ENCODE results near the gene ELOVL7. TPM values are rescaled to one million over a fixed set of nuclear protein-coding genes. Genes with fewer than 3 reads are reported as not detected.

The ELOVL7 gene
- polyA plus RNA-seq, 3 donors: 0.21 to 0.36 (median 0.33) TPM

DNA sequence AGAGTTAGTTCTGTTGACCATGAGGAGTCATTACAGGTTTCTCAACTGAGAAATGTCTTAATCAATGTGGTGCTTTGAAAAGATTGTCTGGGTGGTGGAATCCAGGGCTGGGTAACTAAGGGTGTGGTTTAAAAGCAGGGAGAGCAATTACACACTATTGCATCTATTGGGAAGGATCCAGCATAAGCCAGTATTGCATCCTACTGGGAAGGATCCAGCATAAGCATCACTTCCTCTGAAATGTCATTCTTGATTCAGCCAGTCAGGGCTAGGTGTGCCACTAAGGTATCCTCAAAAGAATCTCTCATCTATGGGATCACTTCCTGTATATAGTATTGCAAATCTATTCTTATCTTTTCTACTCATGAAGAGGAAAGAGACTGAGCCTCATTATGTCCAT lies 38.6 kb downstream of the ELOVL7 start:
- H3K9me3 ChIP-seq (replicated peaks in 1 of 2; ENCODE audit: control insufficient read depth in 1 of 2, insufficient read depth in 1 of 2, low read length in 2 of 2): no peaks in the 10 kb centered on the region
- H3K4me3 ChIP-seq (replicated peaks in 1 of 3; ENCODE audit: low read depth in 2 of 3, low read length in 3 of 3): no peak overlapping the region
- H3K27ac Mint-ChIP-seq: no peak overlapping the region
- no peaks in the 10 kb centered on the region for H3K4me1 Mint-ChIP-seq
- TF ChIP-seq, protein P1, sequence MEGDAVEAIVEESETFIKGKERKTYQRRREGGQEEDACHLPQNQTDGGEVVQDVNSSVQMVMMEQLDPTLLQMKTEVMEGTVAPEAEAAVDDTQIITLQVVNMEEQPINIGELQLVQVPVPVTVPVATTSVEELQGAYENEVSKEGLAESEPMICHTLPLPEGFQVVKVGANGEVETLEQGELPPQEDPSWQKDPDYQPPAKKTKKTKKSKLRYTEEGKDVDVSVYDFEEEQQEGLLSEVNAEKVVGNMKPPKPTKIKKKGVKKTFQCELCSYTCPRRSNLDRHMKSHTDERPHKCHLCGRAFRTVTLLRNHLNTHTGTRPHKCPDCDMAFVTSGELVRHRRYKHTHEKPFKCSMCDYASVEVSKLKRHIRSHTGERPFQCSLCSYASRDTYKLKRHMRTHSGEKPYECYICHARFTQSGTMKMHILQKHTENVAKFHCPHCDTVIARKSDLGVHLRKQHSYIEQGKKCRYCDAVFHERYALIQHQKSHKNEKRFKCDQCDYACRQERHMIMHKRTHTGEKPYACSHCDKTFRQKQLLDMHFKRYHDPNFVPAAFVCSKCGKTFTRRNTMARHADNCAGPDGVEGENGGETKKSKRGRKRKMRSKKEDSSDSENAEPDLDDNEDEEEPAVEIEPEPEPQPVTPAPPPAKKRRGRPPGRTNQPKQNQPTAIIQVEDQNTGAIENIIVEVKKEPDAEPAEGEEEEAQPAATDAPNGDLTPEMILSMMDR (IDR thresholded peaks at IDR 0.05): no peak
- no peak overlapping the region for H3K4me3 Mint-ChIP-seq
- H3K36me3 ChIP-seq (replicated peaks in 1 of 2; ENCODE audit: control insufficient read depth in 1 of 2, insufficient read depth in 2 of 2, low read length in 2 of 2): no peaks in the 10 kb centered on the region
- no peaks in the 10 kb centered on the region for H3K79me2 ChIP-seq (ENCODE audit: insufficient read depth, low read length)
- H3K27me3 ChIP-seq (ENCODE audit: control insufficient read depth in 2 of 2, insufficient read depth in 2 of 2, low read length in 2 of 2): no peaks in the 10 kb centered on the region
- no peak overlapping the region for H3K9ac ChIP-seq (ENCODE audit: insufficient read depth, low read length, poor library complexity, severe bottlenecking)
- no peak overlapping the region for H3K27ac ChIP-seq (ENCODE audit: low read depth in 1 of 2, low read length in 2 of 2)
- no peaks in the 10 kb centered on the region for H3K36me3 Mint-ChIP-seq
- peaks cover 0 to 2% (median 1%) of the 10 kb centered on the region in 3 donors for H3K27me3 Mint-ChIP-seq (ENCODE audit: low read depth in 3 of 3)
- no peaks in the 10 kb centered on the region for H3K4me1 ChIP-seq (ENCODE audit: control insufficient read depth in 1 of 2, insufficient read depth in 2 of 2, low read length in 2 of 2)
- H3K9me3 Mint-ChIP-seq: peaks cover 0 to 7% (median 1%) of the 10 kb centered on the region in 7 donors
- no peak overlapping the region for H3K4me2 ChIP-seq (replicated peaks; ENCODE audit: extremely low read depth, low read length, poor library complexity, severe bottlenecking)
- H4K20me1 ChIP-seq (ENCODE audit: insufficient read depth, low read length): no peaks in the 10 kb centered on the region
- H2AFZ ChIP-seq (ENCODE audit: insufficient read depth, low read depth, low read length, poor library complexity, severe bottlenecking): no peak overlapping the region
- no peak for DNase-seq
- intact Hi-C loops (cut with micrococcal nuclease): no loop called here

DNA sequence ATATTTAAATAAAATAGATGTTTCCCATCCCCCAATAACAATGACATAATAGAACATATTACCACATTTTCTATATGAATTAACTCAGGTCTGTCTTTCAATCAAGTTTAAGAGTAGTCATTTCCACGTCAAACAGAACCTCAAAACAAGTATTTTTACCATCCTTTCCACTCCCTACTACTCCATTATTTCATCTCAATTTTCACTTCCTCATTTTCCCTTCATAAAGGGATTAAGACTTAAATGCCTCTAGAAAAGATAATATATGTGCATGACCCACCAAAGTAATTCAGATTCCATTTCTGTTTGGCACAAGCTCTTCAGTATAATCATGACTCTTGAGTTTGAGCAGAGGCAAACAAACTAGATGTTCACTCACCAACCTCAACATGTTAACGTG lies 40.4 kb downstream of the ELOVL7 start:
- peaks cover 0 to 7% (median 1%) of the 10 kb centered on the region in 7 donors for H3K9me3 Mint-ChIP-seq
- Histone ChIP-seq H3K4me1 (ENCODE audit: control insufficient read depth in 1 of 2, insufficient read depth in 2 of 2, low read length in 2 of 2) (no peaks in the 10 kb centered on the region), H3K79me2 (ENCODE audit: insufficient read depth, low read length) (no peaks in the 10 kb centered on the region), H3K27ac (ENCODE audit: low read depth in 1 of 2, low read length in 2 of 2) (no peak overlapping the region), H3K27me3 (ENCODE audit: control insufficient read depth in 2 of 2, insufficient read depth in 2 of 2, low read length in 2 of 2) (no peaks in the 10 kb centered on the region), H3K4me3 (replicated peaks in 1 of 3; ENCODE audit: low read depth in 2 of 3, low read length in 3 of 3) (no peak overlapping the region), H3K36me3 (replicated peaks in 1 of 2; ENCODE audit: control insufficient read depth in 1 of 2, insufficient read depth in 2 of 2, low read length in 2 of 2) (no peaks in the 10 kb centered on the region), H3K9ac (ENCODE audit: insufficient read depth, low read length, poor library complexity, severe bottlenecking) (no peak overlapping the region), H2AFZ (ENCODE audit: insufficient read depth, low read depth, low read length, poor library complexity, severe bottlenecking) (no peak overlapping the region), H3K9me3 (replicated peaks in 1 of 2; ENCODE audit: control insufficient read depth in 1 of 2, insufficient read depth in 1 of 2, low read length in 2 of 2) (no peaks in the 10 kb centered on the region), H4K20me1 (ENCODE audit: insufficient read depth, low read length) (no peaks in the 10 kb centered on the region), H3K4me2 (replicated peaks; ENCODE audit: extremely low read depth, low read length, poor library complexity, severe bottlenecking) (no peak overlapping the region)
- H3K4me1 Mint-ChIP-seq: no peaks in the 10 kb centered on the region
- no peak overlapping the region for H3K4me3 Mint-ChIP-seq
- DNase-seq: peak in 1 of 3 donors; percentile 4
- H3K27me3 Mint-ChIP-seq (ENCODE audit: low read depth in 3 of 3): peaks cover 0 to 2% (median 1%) of the 10 kb centered on the region in 3 donors
- WGBS (ENCODE audit: insufficient coverage): no CpG with 5 or more reads among the region's 2 CpGs
- no peaks in the 10 kb centered on the region for H3K36me3 Mint-ChIP-seq
- H3K27ac Mint-ChIP-seq: no peak overlapping the region
- TF ChIP-seq, protein P1 (IDR thresholded peaks at IDR 0.05): no peak
- intact Hi-C loops (cut with micrococcal nuclease): no loop called here
